ENCODE data around the gene ATCAY.

Gene ATCAY

DNA sequence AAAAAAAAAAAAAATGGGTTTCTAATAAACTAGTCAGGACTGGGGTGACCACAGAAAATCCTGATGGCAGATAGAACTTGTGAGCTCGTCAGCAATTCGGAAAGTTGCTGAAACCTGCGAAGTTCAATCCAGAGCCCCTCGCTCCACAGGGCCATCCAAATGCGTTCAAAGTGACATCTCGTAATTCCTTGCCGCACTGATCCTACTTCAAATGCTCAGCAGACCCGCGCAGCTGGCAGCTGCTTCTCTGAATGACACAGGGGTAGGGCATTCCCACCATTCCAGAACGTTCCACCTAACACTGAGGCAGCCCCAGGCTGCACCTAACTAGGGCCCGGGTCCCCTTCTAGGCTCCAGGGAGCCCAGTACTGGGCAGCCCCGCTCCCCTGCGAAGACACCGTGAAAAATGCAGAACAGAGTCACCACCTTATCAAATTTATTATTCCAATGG is 95.2 kb downstream of the ATCAY start:
- no peak for DNase-seq

DNA sequence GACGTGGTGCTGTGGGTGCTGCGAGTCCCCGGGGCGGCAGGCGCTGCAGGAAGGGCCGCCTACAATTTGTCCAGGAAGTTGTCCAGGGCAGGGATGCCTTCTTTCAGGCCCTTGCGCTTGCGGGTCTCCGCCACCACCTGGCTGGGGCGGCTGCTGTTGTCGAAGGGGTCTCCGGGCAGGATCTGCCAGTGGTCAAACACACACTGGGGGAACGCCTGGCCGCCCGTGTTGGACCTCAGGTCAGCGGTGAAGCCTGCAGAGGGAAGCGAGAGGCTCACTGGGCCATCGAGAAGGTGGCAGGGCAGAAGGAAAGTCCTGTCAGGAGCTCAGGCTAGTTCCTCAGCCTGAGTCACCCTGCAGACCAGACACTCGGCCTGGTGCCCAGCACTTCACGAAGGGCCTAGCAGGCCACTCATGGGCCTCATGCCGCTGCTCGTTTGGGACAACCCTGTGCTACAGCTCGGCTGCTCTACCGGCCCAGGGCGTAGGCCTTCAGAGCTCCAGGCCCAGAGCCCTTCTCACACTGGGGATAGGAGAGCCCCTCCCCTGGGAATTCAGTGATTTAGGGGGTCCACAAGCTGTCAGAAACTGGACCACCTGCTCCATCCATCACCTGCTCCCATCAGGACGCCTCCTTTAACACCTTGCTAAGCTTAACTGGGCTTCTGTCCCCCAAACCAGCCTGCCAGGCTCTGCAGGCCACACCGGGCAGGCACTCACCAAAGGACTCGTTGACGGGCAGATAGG is 96.2 kb downstream of the ATCAY start:
- DNase-seq, result no peak

All from NCI-H1417 treated with DMSO at 0.1 percent for 48 hours (cell line).